Anterior cingulate cortex (tissue), 58 donors: ENCODE results near the gene NAP1L1.
A peak's percentile ranks its signal among the peaks of the same experiment; 100 is the strongest.

Experiments used
- DNase-seq, 58 donors: peaks; one replicate each; lab custom pipeline; 2025; lab: John Stamatoyannopoulos, UW

Gene NAP1L1

DNA sequence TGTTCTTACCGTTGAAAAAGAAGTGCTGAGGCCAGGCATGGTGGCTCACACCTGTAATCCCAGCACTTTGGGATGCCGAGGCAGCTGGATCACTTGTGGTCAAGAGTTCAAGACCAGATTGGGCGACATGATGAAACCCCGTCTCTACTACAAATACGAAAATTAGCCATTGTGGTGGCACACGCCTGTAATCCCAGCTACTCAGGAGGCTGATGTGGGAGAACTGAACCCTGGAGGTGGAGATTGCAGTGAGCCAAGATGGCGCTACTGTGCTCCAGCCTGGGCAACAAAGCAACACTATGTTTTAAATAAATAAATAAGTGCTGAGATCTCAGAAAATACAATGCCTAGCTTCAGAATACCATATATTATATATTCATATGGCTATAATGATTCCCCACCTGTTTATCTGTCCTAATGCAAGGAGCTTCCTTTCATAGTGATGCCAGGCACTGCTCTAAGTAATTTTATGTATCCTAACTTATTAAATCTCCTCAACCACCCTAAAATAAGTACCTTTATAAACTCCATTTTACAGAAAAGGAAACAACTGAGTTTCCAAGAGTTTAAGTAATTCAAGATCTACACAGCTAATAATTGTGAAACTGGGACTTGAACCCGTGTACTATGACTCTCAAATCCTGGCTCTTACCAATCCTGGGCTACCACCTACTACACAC is 60.2 kb downstream of the NAP1L1 start:
- no peak for DNase-seq

DNA sequence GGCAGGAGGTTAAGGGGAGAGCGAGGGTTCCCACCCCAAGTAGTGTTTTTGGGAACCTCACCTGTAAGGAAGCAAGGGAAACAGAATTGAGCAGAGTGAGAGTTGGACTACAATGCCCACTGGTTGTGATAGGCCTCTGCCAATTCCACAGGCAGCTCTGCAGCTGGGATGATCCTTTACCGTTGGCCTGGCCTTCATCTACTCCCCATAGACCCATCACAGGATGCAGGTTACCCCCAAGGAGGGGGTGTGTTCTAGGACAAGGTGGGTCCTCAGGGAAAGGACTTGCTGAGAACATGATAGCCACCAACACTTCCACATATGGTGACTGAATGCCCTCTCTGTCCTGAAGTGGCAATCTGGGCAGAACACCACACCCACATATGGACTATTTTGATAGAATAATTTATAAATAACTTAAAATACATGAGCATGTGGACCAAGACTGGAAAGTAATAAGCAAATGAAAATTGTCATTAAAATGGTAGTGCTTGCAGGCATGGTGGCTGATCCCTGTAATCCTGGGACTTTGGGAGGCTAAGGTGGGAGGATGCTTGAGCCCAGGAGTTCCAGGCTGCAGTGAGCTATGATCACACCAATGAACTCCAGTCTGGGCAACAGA is 61.3 kb downstream of the NAP1L1 start:
- DNase-seq: no peak

DNA sequence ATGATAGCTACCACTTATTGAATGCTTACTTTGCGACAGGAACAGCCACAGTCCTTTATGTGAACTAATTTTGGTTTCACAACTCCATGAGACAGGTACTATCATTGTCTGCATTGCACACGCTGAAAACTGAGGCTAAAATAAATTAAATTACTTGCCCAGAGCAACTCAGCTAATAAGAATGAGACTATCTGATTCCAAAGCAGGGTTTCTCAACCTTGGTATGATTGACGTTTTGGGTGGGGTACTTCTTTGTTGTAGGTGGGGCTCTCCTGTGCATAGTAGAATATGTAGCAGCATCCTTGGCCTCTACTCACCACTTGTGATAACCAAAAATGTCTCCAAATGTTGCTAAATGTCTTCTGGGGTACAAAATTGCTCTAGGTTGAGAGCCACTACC is 62.0 kb downstream of the NAP1L1 start:
- no peak for DNase-seq

DNA sequence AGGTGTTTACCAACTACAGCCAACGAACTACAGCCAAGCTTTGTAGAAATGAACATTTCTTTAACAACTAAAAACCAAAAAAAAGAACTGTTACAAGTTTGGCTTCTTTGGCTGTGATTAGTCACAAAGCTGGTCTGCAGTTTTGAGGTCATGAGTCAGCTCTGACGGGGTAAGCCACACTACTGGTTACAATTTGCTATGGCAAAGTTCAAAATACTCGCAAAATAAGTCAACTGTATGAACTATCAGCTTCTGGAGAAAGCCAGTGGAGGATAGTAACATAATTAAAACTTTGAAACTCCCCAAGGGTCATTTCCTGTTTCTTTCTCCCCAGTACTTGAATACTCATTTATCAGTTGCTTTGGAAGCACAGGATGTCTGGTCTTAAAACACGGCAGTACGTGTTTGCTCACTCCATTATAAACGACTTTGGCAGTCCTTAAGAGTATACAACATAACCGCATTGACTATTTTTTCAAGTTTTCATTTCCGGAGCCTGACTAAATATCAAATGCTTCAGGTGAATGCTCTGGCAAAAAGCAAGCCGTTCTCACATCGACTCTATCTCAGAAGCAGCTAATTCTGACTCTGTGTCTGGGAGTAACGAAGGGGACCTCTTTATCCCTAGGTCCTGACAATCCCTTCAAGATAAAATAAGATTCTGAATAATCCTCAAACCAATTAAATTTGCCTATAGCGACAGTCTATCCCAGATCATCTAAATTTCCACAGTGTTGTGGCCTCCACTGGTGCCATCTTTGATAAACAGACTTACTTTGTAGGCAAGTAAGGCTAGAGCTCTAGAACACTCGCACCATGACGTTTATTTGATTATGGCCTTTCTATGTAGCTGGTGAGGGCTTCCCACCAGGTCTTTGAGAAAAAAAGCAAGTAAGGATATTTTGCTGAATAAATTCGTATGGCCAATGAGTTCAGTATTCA is 63.5 kb downstream of the NAP1L1 start:
- DNase-seq: no peak

DNA sequence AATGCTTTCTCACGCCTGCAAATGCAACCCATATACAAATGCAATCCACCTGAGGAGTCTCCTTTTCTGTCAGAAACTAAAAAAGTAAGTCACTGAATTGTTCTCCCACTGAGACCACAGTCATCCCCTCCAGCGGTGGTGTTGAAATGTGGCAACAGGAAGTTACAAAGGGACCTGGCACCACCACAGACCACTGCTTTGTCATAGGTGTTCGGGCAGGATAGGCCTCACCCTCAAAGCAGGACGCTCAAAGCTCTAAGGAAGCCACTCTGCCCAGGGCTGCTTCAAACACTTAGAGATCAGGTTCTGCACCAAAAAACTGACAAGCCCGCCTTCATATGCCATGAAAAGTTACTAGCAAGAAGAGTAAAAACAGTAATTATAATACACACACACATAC is 64.2 kb downstream of the NAP1L1 start:
- DNase-seq: no peak

DNA sequence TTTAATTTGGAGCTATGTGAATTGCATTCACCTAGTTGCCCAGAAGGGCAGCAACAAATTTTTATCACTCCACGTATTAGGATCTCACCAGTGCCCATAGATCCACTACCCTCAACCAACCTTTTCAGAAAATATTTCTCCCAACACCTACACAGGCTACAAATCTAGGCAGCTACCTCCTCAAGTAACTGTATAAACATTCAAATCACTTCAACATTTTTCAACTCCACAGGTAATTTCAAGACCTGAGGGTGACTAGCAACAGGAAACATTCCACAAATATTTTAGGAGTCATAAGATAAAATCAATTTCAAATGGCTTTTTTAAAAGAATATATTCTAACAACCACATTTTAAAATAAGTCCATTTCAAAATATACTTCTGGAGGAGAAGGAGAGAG is 65.8 kb downstream of the NAP1L1 start:
- DNase-seq: no peak

DNA sequence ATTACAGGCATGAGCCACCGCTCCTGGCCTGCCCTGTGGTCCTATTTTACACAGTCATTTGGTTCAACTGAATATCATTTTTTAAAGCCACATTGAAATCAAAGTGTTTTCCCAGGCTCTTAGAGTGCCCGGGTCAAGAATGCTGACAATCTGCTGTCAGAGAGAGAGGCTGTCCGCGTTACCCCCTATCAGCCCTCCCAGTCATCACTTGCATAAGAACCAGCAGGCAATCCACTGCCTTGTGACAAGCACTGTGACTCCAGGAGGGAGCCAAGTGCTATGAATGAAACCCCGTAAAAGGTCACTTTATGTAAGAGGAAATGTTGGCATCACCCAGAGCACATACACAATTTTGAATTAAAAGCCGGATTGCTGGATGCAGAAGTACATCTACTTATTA is 66.4 kb downstream of the NAP1L1 start:
- peak in 1 of 58 donors; percentile 4 for DNase-seq

DNA sequence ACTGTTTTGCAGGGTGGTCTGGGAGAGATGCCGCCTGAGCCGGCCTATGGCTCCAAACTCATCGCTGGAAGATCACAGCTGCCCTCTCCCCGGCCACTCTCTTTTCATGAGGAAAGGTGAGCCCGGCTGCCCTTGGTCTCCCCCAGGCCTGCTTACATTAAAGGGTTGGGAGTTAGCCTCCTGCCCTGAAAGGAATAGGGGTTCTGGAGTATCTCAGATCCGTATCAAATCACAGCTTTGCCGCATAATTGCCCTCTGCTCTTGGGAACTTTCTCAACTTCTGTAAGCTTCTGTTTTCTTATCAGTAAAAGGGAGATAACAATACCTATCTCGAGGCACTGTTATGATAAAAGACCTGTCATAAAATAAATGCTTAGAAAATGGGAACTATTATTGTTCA is 70.5 kb downstream of the NAP1L1 start:
- DNase-seq: no peak

DNA sequence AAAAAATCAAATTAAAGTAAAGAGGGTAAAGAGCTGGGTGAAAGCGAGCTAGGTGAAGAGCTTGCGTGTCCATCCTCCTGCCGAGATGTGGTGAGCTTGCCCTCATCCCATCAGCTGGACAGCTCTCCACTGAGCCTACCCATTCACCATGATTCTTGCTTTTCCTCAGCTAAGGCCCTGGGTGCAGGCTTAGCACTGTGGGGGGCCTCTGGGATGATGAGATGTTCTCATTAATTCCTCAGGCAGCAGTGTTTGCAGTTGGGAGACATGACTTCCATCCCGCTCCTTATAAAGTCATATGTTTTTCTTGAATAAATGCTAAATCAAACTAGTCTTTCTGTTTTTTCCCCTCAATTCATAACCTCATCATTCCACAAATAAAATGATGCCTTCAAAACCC is 70.9 kb downstream of the NAP1L1 start:
- DNase-seq: no peak

DNA sequence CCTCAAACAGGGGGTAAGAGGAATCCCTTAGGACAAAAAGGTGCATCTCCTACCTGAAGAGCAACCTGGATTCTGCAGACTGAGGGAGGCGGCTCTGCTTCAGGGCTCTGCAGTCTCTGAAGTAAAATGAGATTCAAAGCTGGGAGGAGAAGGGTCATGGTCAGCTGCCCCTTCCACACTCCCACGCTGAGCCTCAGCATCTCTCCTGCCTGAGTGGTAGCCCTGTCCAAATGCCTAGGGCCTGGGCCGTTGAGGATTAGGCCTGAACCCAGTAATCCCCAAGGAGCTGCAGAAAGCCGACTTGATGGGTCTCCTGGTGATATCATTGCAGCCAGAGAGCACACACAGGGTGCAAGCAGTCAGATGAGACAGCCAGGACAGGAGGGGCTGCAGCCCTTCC is 71.8 kb downstream of the NAP1L1 start:
- DNase-seq: no peak

DNA sequence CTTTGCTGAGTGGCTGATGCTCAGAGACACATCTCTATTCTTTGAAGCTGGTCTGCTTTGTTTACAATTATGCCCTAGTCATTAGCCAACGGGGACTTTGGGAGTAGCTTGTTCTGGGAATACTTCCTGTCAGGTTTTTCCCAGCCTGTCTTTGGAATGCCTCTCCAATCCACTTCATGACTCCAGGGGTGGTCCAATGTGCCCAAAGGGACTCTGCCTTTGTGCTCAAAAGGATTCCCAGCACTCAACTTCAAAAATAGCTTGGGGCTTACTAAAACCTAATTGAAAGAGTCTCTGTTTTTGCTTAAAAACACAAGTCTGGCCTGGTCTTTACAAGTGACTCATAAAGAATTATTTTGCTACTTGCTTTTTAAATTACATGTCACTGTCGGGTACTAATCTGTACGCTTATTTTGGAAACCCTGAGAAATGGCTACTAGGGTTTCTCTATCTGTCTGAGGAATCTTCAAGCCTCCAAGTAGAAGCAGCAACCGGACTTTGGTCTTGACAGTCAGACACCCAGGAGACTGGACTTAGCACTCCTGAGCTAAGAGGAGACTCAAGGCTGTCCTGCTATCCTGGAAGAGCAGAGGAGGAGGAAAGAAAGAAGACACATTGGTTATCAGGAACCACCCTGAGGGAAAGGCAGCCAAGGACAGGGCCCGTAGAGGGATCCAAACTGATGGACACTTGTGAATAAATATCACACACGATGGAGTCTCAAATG is 73.6 kb downstream of the NAP1L1 start:
- no peak for DNase-seq

DNA sequence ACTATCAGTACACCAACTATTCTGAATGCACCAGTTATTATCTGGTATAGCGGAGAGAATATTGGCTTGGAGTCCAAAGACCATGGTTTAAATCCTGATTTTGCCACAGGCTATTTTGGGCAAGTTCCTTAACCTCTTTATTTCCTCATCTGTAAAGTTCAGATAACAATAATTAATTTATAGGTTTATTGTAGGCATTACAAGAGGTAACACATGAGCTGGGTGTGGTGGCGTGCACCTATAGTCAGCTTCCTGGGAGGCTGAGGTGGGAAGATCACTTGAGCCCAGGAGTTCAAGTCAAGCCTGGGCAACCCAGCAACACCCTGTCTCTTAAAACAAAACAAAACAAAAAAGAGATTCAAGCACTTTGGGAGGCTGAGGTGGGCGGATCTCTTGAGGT is 76.1 kb downstream of the NAP1L1 start:
- no peak for DNase-seq

DNA sequence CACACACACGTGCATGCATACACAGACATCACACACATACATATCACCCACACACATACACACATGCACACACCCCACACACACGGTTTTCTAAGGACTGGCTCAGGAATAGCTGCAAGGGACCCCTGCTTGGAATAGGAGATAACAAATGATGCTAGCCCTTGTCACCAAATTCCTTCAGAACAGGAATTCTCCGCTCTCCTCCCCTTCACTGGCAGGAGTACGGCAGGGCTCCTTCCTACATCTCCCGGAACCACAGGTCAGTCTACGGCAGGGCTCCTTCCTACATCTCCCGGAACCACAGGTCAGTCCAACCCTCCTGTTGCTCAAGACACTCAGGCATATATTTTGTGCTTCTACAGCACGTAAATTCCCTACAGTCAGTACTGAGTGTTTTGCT is 76.8 kb downstream of the NAP1L1 start:
- no peak for DNase-seq

DNA sequence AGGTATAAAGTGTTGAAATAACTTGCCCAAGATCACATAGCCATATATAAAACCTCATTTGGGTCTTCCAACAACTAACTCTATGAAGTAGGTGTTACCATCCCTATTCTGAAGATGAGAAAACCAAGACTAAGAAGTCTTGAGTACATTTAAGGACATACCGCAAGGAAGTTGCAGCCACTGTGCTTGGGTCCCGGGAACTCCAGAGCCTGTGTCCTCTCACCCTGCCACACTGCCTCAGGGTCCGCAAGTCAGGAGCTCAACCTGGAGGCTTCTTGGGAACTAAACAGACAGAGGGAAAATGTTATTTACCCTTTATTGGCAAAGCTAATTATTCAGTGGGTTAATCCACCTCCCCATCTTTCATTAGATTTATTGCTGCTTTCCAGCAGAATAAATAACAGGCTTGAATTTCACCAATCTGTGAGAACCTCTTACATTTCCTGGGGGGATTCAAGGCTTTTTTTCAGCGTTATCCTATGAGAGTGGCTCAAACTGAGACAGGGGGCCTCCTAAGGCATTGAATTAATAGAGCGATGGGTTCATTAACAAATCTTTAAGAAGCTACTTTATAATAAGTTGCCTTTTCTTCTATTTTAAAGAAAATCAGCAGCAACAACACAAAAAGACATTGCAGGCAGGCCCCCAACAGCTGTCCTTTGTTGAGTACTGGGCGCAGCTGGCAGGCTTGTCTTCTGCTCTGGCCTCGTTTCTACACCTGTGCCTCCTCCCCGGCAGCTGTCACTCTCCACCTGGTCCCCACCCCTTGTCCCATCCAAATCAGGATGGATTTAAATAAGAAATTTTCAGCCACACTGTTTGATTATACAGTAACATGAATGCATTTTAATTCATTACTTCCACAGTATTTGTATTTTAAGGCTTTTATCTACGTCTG is 78.2 kb downstream of the NAP1L1 start:
- DNase-seq: no peak

DNA sequence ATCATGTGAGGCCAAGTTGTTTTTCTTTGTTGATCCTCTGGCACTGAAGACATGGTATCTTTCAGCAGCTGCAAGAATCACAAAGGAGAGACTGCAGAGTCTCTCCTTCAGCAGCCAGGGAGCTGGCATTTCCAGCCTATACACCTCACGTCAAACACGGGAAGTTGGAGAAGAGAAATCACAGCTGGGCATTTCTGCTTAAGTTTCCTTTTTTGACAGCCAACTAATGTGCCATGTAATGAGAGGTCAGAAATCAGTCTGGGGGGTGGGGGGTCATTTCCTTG is 81.2 kb downstream of the NAP1L1 start:
- DNase-seq: no peak

DNA sequence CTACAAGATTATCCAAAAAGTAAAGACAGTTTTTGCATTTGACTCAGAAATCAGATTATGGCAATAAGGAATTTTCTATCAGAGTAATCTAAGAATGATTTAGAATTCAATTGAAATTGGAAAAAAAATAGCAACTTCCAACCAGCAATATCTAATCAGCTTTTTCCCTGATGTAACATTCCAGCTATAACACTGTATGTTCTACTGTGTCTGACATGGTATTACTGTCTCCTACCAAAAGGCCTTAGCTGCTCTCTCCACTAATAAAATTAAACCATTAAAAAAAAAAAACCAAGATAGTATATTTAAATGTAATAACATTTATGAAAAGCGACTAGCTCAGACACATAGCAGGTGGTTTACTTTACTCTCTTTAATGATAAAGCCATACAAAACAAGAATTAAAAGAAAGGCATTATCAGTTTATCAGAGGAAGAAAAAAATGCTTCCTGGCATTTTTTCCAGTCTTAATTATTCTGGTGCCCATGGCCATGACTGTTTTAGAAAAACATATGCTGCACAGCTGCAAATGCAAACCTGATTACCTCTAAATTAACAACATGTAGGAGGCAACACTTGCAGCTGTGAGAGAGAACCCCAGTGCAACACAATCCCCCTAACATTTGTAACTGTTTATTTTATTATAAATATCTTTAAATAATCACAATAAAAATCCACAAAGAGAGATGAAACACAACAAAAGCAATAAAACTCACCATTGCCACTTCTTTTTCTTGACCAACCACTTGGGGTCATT is 81.7 kb downstream of the NAP1L1 start:
- no peak for DNase-seq

DNA sequence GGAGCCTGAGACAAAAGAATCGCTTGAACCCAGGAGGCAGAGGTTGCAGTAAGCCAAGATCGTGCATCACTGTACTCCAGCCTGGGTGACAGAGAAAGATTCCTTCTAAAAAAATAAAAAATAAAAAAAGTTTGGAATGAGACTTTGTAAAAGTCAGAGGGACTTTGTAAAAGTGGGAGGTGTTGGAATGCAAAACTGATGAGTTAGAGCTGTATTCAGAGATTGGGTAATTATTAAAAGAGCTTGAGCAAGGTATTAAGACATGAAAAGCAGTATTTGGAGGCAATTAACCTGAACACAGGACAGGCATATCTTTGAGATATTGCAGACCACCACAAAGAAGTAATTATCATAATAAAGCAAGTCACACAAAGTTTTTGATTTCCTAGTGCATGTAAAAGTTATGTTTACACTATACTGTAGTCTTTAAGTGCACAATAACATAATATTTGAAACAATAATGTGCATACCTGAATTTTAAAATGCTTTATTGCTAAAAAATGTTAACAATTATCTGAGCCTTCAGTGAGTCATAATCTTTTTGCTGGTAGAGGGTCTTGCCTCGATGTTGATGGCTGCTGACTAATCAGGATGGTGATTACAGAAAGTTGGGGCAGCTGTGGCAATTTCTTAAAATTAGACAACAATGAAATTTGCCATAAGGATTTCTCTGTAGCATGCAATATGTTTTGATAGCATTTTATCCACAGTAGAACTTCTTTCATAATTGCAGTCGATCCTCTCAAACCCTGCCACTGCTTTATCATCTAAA is 86.0 kb downstream of the NAP1L1 start:
- no peak for DNase-seq

DNA sequence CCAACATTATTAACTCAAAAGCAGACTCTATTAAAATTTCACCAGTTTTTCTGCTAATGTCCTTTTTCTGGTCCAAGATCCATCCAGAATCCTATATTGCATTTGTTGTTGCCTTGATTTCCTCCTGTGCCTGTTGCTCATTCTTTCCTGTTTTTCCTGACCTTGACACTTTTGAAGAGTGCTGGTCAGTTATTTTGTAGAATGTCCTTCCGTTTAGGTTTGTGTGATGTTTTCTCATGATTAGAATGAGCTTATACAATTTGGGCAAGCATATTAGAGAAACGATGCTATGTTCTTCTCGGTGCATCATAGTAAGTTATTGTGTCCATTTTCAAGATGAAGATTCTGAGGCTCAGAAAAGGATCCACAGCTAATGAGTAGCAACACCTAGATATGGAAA is 86.8 kb downstream of the NAP1L1 start:
- no peak for DNase-seq
